Measurements from ENCODE around the gene MRAP2.

Gene MRAP2

GRCh38 chr6:84033523-84034451 lies at the start of gene MRAP2:
Gene MRAP2, plus strand, starts transcription at chr6:84033772. Its CDS starts 21,547 bp downstream, at chr6:84055319.
- no peak for DNase-seq (ENCODE audit: low read depth in 3 of 3, low spot score in 1 of 3)

- DNase-seq (ENCODE audit: low read depth in 3 of 3, low spot score in 1 of 3), result no peak
Measured at GRCh38 chr6:83984411-83984810, 49.2 kb upstream of the MRAP2 start.

GRCh38 chr6:83985308-83985713 lies 48.3 kb upstream of the MRAP2 start:
- no peak for DNase-seq (ENCODE audit: low read depth in 3 of 3, low spot score in 1 of 3)

GRCh38 chr6:83985715-83986114 lies 47.9 kb upstream of the MRAP2 start:
- DNase-seq (ENCODE audit: low read depth in 3 of 3, low spot score in 1 of 3), result no peak

- no peak for DNase-seq (ENCODE audit: low read depth in 3 of 3, low spot score in 1 of 3)
Measured at GRCh38 chr6:83998021-83998584, 35.5 kb upstream of the MRAP2 start.

- no peak for DNase-seq (ENCODE audit: low read depth in 3 of 3, low spot score in 1 of 3)
Measured at GRCh38 chr6:84001119-84001518, 32.5 kb upstream of the MRAP2 start.

- no peak for DNase-seq (ENCODE audit: low read depth in 3 of 3, low spot score in 1 of 3)
Measured at GRCh38 chr6:84002226-84002625, 31.3 kb upstream of the MRAP2 start.

- no peak for DNase-seq (ENCODE audit: low read depth in 3 of 3, low spot score in 1 of 3)
Measured at GRCh38 chr6:84003131-84003530, 30.4 kb upstream of the MRAP2 start.

- DNase-seq (ENCODE audit: low read depth in 3 of 3, low spot score in 1 of 3), result no peak
Measured at GRCh38 chr6:84003654-84004053, 29.9 kb upstream of the MRAP2 start.

- no peak for DNase-seq (ENCODE audit: low read depth in 3 of 3, low spot score in 1 of 3)
Measured at GRCh38 chr6:84007871-84008270, 25.7 kb upstream of the MRAP2 start.

- DNase-seq (ENCODE audit: low read depth in 3 of 3, low spot score in 1 of 3), result no peak
Measured at GRCh38 chr6:84013354-84013753, 20.2 kb upstream of the MRAP2 start.

- no peak for DNase-seq (ENCODE audit: low read depth in 3 of 3, low spot score in 1 of 3)
Measured at GRCh38 chr6:84013931-84014330, 19.6 kb upstream of the MRAP2 start.

- no peak for DNase-seq (ENCODE audit: low read depth in 3 of 3, low spot score in 1 of 3)
Measured at GRCh38 chr6:84016029-84016428, 17.5 kb upstream of the MRAP2 start.

- DNase-seq (ENCODE audit: low read depth in 3 of 3, low spot score in 1 of 3), result no peak
Measured at GRCh38 chr6:84017709-84018452, 15.7 kb upstream of the MRAP2 start.

- no peak for DNase-seq (ENCODE audit: low read depth in 3 of 3, low spot score in 1 of 3)
Measured at GRCh38 chr6:84018453-84019061, 15.0 kb upstream of the MRAP2 start.

GRCh38 chr6:84019141-84019841 lies 14.3 kb upstream of the MRAP2 start:
- DNase-seq (ENCODE audit: low read depth in 3 of 3, low spot score in 1 of 3), result no peak

GRCh38 chr6:84019842-84020211 lies 13.7 kb upstream of the MRAP2 start:
- DNase-seq (ENCODE audit: low read depth in 3 of 3, low spot score in 1 of 3), result no peak

- no peak for DNase-seq (ENCODE audit: low read depth in 3 of 3, low spot score in 1 of 3)
Measured at GRCh38 chr6:84021625-84022024, 11.9 kb upstream of the MRAP2 start.

- no peak for DNase-seq (ENCODE audit: low read depth in 3 of 3, low spot score in 1 of 3)
Measured at GRCh38 chr6:84026721-84027164, 6.8 kb upstream of the MRAP2 start.

- DNase-seq (ENCODE audit: low read depth in 3 of 3, low spot score in 1 of 3), result no peak
Measured at GRCh38 chr6:84027340-84028181, 6.0 kb upstream of the MRAP2 start.
